ENCODE results near the gene NDEL1.

NDEL1 gene

GRCh38 chr17:8402921-8403536 is 32.7 kb upstream of the NDEL1 start:
- Histone ChIP-seq H3K27ac (ENCODE audit: low read length) (no peak overlapping the region), H3K9me3 (ENCODE audit: insufficient read depth, low read length, severe bottlenecking) (no peaks in the 10 kb centered on the region), H3K27me3 (ENCODE audit: insufficient read depth, low read length, poor library complexity) (no peaks in the 10 kb centered on the region), H4K20me1 (ENCODE audit: insufficient read depth, low read length) (no peaks in the 10 kb centered on the region), H3K4me2 (ENCODE audit: insufficient read depth, low read length) (no peak overlapping the region), H3K79me2 (ENCODE audit: insufficient read depth, low read length) (no peaks in the 10 kb centered on the region), H3K9ac (ENCODE audit: low read depth, low read length) (no peak overlapping the region), H3K36me3 (ENCODE audit: insufficient read depth, low read length) (no peaks in the 10 kb centered on the region), H3K4me1 (ENCODE audit: insufficient read depth, low read length) (no peaks in the 10 kb centered on the region), H3K4me3 (ENCODE audit: low read depth in 1 of 2, low read length in 2 of 2) (no peak overlapping the region), H2AFZ (ENCODE audit: low read depth, low read length) (no peak overlapping the region)
- TF ChIP-seq EZH2 (IDR thresholded peaks at IDR 0.05; ENCODE audit: borderline replicate concordance, low read depth, low read length, severe bottlenecking): no peak
- no peak for TF ChIP-seq CTCF (IDR thresholded peaks at IDR 0.05; ENCODE audit: borderline replicate concordance, extremely low read depth, low read length, poor library complexity, severe bottlenecking)
- DNase-seq (no peak), ATAC-seq (ENCODE audit: insufficient read depth, low read depth) (no peak)

- H3K27me3 ChIP-seq (ENCODE audit: insufficient read depth, low read length, poor library complexity): no peaks in the 10 kb centered on the region
- no peak overlapping the region for H3K27ac ChIP-seq (ENCODE audit: low read length)
- ATAC-seq (ENCODE audit: insufficient read depth, low read depth) (no peak), DNase-seq (no peak)
- TF ChIP-seq EZH2 (IDR thresholded peaks at IDR 0.05; ENCODE audit: borderline replicate concordance, low read depth, low read length, severe bottlenecking) (no peak), CTCF (IDR thresholded peaks at IDR 0.05; ENCODE audit: borderline replicate concordance, extremely low read depth, low read length, poor library complexity, severe bottlenecking) (no peak)
- no peaks in the 10 kb centered on the region for H3K9me3 ChIP-seq (ENCODE audit: insufficient read depth, low read length, severe bottlenecking)
- H2AFZ ChIP-seq (ENCODE audit: low read depth, low read length): no peak overlapping the region
- H3K4me1 ChIP-seq (ENCODE audit: insufficient read depth, low read length): peaks cover 6% of the 10 kb centered on the region
- no peak overlapping the region for H3K4me3 ChIP-seq (ENCODE audit: low read depth in 1 of 2, low read length in 2 of 2)
- no peaks in the 10 kb centered on the region for H3K79me2 ChIP-seq (ENCODE audit: insufficient read depth, low read length)
- no peak overlapping the region for H3K4me2 ChIP-seq (ENCODE audit: insufficient read depth, low read length)
- H3K9ac ChIP-seq (ENCODE audit: low read depth, low read length): no peak overlapping the region
- no peaks in the 10 kb centered on the region for H3K36me3 ChIP-seq (ENCODE audit: insufficient read depth, low read length)
- no peaks in the 10 kb centered on the region for H4K20me1 ChIP-seq (ENCODE audit: insufficient read depth, low read length)
Measured at GRCh38 chr17:8405499-8406016, 30.1 kb upstream of the NDEL1 start.

GRCh38 chr17:8406174-8406573 is 29.5 kb upstream of the NDEL1 start:
- H2AFZ ChIP-seq (ENCODE audit: low read depth, low read length): no peak overlapping the region
- no peak for ATAC-seq (ENCODE audit: insufficient read depth, low read depth)
- no peak for TF ChIP-seq EZH2 (IDR thresholded peaks at IDR 0.05; ENCODE audit: borderline replicate concordance, low read depth, low read length, severe bottlenecking)
- no peak for TF ChIP-seq CTCF (IDR thresholded peaks at IDR 0.05; ENCODE audit: borderline replicate concordance, extremely low read depth, low read length, poor library complexity, severe bottlenecking)

More at GRCh38 chr17:8406174-8406573, 29.5 kb upstream of the NDEL1 start:
- no peaks in the 10 kb centered on the region for H3K79me2 ChIP-seq (ENCODE audit: insufficient read depth, low read length)
- no peak overlapping the region for H3K27ac ChIP-seq (ENCODE audit: low read length)
- no peaks in the 10 kb centered on the region for H3K9me3 ChIP-seq (ENCODE audit: insufficient read depth, low read length, severe bottlenecking)
- no peak for DNase-seq
- no peak overlapping the region for H3K9ac ChIP-seq (ENCODE audit: low read depth, low read length)
- no peak overlapping the region for H3K4me2 ChIP-seq (ENCODE audit: insufficient read depth, low read length)
- no peaks in the 10 kb centered on the region for H3K27me3 ChIP-seq (ENCODE audit: insufficient read depth, low read length, poor library complexity)
- no peak overlapping the region for H3K4me3 ChIP-seq (ENCODE audit: low read depth in 1 of 2, low read length in 2 of 2)
- no peaks in the 10 kb centered on the region for H4K20me1 ChIP-seq (ENCODE audit: insufficient read depth, low read length)
- no peaks in the 10 kb centered on the region for H3K36me3 ChIP-seq (ENCODE audit: insufficient read depth, low read length)
- peaks cover 7% of the 10 kb centered on the region for H3K4me1 ChIP-seq (ENCODE audit: insufficient read depth, low read length)

Data from DND-41 (cell line).